Vagina (tissue), 2 donors: Measurements from ENCODE around the gene BPIFB1.

Experiments used
- CTCF ChIP-seq, 3 experiments: fragments of 450-650 bp in 2 of 3; fragments of 200-600 bp in 1 of 3; sonication (generic) in 1 of 3; IDR thresholded peaks; one replicate each; pipeline ENCODE4 v1.5.1; 2017 to 2019; ENCODE audit warnings: antibody characterized with exemption in 3 of 3, mild to moderate bottlenecking in 2 of 3, moderate library complexity in 2 of 3
- POLR2A ChIP-seq, 2 donors: fragments of 450-650 bp; IDR thresholded peaks; one replicate each; pipeline ENCODE4 v1.6.1; 2017; ENCODE audit warnings: antibody characterized with exemption in 2 of 2, mild to moderate bottlenecking in 2 of 2, moderate library complexity in 2 of 2
- POLR2AphosphoS5 ChIP-seq, 2 donors: sonication (generic); formaldehyde crosslinking; IDR thresholded peaks; one replicate each; pipeline ENCODE4 v1.9.0; 2017; ENCODE audit warnings: antibody characterized with exemption in 2 of 2, mild to moderate bottlenecking in 2 of 2, low read depth in 1 of 2; ENCODE audit not compliant: insufficient read depth in 1 of 2

- no peak for TF ChIP-seq CTCF (IDR thresholded peaks at IDR 0.05)
- TF ChIP-seq POLR2A (IDR thresholded peaks at IDR 0.05), result no peak
- TF ChIP-seq POLR2AphosphoS5 (IDR thresholded peaks at IDR 0.05; ENCODE audit: insufficient read depth in 1 of 2, low read depth in 1 of 2), result no peak
Observed at GRCh38 chr20:33282196-33282934, 649 bp upstream of the BPIFB1 start.
